Liver (tissue), 3 donors: ENCODE data around the gene DDA1.

Source experiments
- ATF3 ChIP-seq: IDR thresholded peaks from 2 replicates; pipeline ENCODE4 v1.6.1; 2016; ENCODE audit warnings: antibody characterized with exemption
- CTCF ChIP-seq: fragments of 150-350 bp; IDR thresholded peaks from 2 replicates; pipeline ENCODE4 v1.5.1; 2017; ENCODE audit warnings: improper control_type of control experiment, low read depth, low read length; ENCODE audit not compliant: missing input control
- EGR1 ChIP-seq, 2 donors: IDR thresholded peaks; 2 replicates each; pipeline ENCODE4 v1.6.1; 2016 to 2018; ENCODE audit warnings: antibody characterized with exemption in 2 of 2, low read depth in 2 of 2
- GABPA ChIP-seq, 2 donors: IDR thresholded peaks in 1 of 2; conservative IDR thresholded peaks in 1 of 2; 2 replicates each; pipeline ENCODE4 v1.6.1; 2016; ENCODE audit warnings: antibody characterized with exemption in 2 of 2, mild to moderate bottlenecking in 1 of 2, moderate library complexity in 1 of 2
- MAX ChIP-seq: IDR thresholded peaks from 2 replicates; pipeline ENCODE4 v1.6.1; 2016; ENCODE audit warnings: antibody characterized with exemption
- RAD21 ChIP-seq, 2 donors: IDR thresholded peaks; 2 replicates each; pipeline ENCODE4 v1.6.1; 2016; ENCODE audit warnings: antibody characterized with exemption in 2 of 2, mild to moderate bottlenecking in 2 of 2
- REST ChIP-seq: IDR thresholded peaks from 2 replicates; pipeline ENCODE4 v1.6.1; 2016; ENCODE audit warnings: antibody characterized with exemption, mild to moderate bottlenecking
- SP1 ChIP-seq: IDR thresholded peaks from 2 replicates; pipeline ENCODE4 v1.6.1; 2018; ENCODE audit warnings: antibody characterized with exemption, mild to moderate bottlenecking
- TAF1 ChIP-seq: conservative IDR thresholded peaks from 2 replicates; pipeline ENCODE4 v1.6.1; 2016; ENCODE audit warnings: antibody characterized with exemption, mild to moderate bottlenecking
- YY1 ChIP-seq: IDR thresholded peaks from 2 replicates; pipeline ENCODE4 v1.6.1; 2016; ENCODE audit warnings: antibody characterized with exemption, mild to moderate bottlenecking
- donor health status: healthy.
- donor health status: healthy.

- TF ChIP-seq CTCF (no peak), RAD21 (IDR thresholded peaks at IDR 0.05) (no peak), TAF1 (no peak), EGR1 (IDR thresholded peaks at IDR 0.05; ENCODE audit: low read depth in 2 of 2) (no peak), ATF3 (no peak), GABPA (IDR thresholded peaks at IDR 0.05 in 1 of 2, conservative IDR thresholded peaks at IDR 0.05 in 1 of 2) (no peak), REST (no peak), MAX (no peak), YY1 (no peak), SP1 (no peak)
Observed at GRCh38 chr19:17347361-17347760, 38.0 kb downstream of the DDA1 start.
